Calu3 (cell line): ENCODE data around the gene SDCCAG8. TPM values are rescaled to one million over a fixed set of nuclear protein-coding genes. Genes with fewer than 3 reads are reported as not detected.
A peak's percentile ranks its signal among the peaks of the same experiment; 100 is the strongest.

Source experiments
- BruUV-seq: library from RNA; stranded (reverse); fragments of 400-500 nt; replicated peaks from 2 replicates; lab custom pipeline; 2021; lab: Mats Ljungman, UMichigan
- CTCF ChIA-PET: fragments of 300-600 bp; sonication (Branson Sonifier 250); formaldehyde crosslinking; loops from one replicate; lab custom pipeline; 2022; ENCODE audit warnings: antibody characterized with exemption; lab: Charles Lee
- DNase-seq: peaks from one replicate; pipeline ENCODE4 v3.0.0; 2022
- H3K27ac Mint-ChIP-seq: one replicate; pipeline ENCODE4 v1.8.0; 2022; ENCODE audit warnings: mixed read lengths; ENCODE audit not compliant: unreplicated experiment
- H3K27me3 Mint-ChIP-seq: one replicate; pipeline ENCODE4 v1.8.0; 2022; ENCODE audit warnings: mixed read lengths; ENCODE audit not compliant: unreplicated experiment
- H3K36me3 Mint-ChIP-seq: one replicate; pipeline ENCODE4 v1.8.0; 2022; ENCODE audit warnings: mild to moderate bottlenecking, moderate library complexity, mixed read lengths; ENCODE audit not compliant: insufficient read depth, unreplicated experiment
- H3K4me1 Mint-ChIP-seq: one replicate; pipeline ENCODE4 v1.8.0; 2022; ENCODE audit warnings: mild to moderate bottlenecking, low read depth, mixed read lengths; ENCODE audit not compliant: unreplicated experiment
- H3K4me3 Mint-ChIP-seq: one replicate; pipeline ENCODE4 v1.8.0; 2022; ENCODE audit warnings: mild to moderate bottlenecking, low read depth, moderate library complexity, mixed read lengths; ENCODE audit not compliant: unreplicated experiment
- H3K9me3 Mint-ChIP-seq: one replicate; pipeline ENCODE4 v1.8.0; 2022; ENCODE audit warnings: low read depth, mixed read lengths; ENCODE audit not compliant: unreplicated experiment
- CTCF ChIP-seq: fragments of 200-600 bp; IDR thresholded peaks from one replicate; pipeline ENCODE4 v1.8.0; 2022; ENCODE audit warnings: antibody characterized with exemption; ENCODE audit not compliant: unreplicated experiment
- intact Hi-C: fragments of 100-400 bp; cut with micrococcal nuclease; formaldehyde crosslinking; loops from one replicate; pipeline ENCODE4 v1.10.0; 2022; ENCODE audit not compliant: unreplicated experiment
- total RNA-seq: library from RNA; stranded (reverse); gene quantifications from 2 replicates; pipeline ENCODE4 v1.2.3, GENCODE V29; 2022

The SDCCAG8 gene
- total RNA-seq, 1 experiment from 2014 or later = 67.3 TPM

GRCh38 chr1:243261390-243261789 is 5.5 kb downstream of the SDCCAG8 start:
- H3K9me3 Mint-ChIP-seq = no peaks in the 10 kb centered on the region
- H3K27me3 Mint-ChIP-seq = no peaks in the 10 kb centered on the region
- H3K27ac Mint-ChIP-seq = no peak overlapping the region
- intact Hi-C loops = no loop called here
- no TSS peak for BruUV-seq
- no peak overlapping the region for H3K4me3 Mint-ChIP-seq
- H3K4me1 Mint-ChIP-seq = peaks cover 50% of the 10 kb centered on the region
- CTCF ChIA-PET = no interaction called here
- TF ChIP-seq CTCF = no peak
- DNase-seq = no peak
- peaks cover 7% of the 10 kb centered on the region for H3K36me3 Mint-ChIP-seq

- H3K9me3 Mint-ChIP-seq = no peaks in the 10 kb centered on the region
- H3K27me3 Mint-ChIP-seq = no peaks in the 10 kb centered on the region
- no peak for DNase-seq
- H3K4me3 Mint-ChIP-seq = no peak overlapping the region
- TF ChIP-seq CTCF = no peak
- H3K36me3 Mint-ChIP-seq = peaks cover 31% of the 10 kb centered on the region
- no TSS peak for BruUV-seq
- CTCF ChIA-PET = no interaction called here
- peaks cover 73% of the 10 kb centered on the region for H3K4me1 Mint-ChIP-seq
- H3K27ac Mint-ChIP-seq = peak overlapping the region; percentile 46
- intact Hi-C loops = no loop called here
These were observed 8.9 kb downstream of the SDCCAG8 start for GRCh38 chr1:243264717-243265116.

GRCh38 chr1:243266231-243266630 is 10.4 kb downstream of the SDCCAG8 start:
- Mint-ChIP-seq H3K4me3 (no peak overlapping the region), H3K27ac (peak overlapping the region; percentile 95), H3K36me3 (peaks cover 43% of the 10 kb centered on the region), H3K9me3 (no peaks in the 10 kb centered on the region), H3K27me3 (no peaks in the 10 kb centered on the region), H3K4me1 (peaks cover 71% of the 10 kb centered on the region)
- CTCF ChIA-PET = no interaction called here
- no TSS peak for BruUV-seq
- intact Hi-C loops = no loop called here
- TF ChIP-seq CTCF = no peak
- no peak for DNase-seq

GRCh38 chr1:243267471-243267880 is 11.6 kb downstream of the SDCCAG8 start:
- peak; percentile 39 for DNase-seq
- CTCF ChIA-PET = interaction anchor here (0.7 kb wide), 1 partner anchor 16 kb away, joined by 3 read pairs; no protein-coding TSS in a partner anchor
- BruUV-seq = no TSS peak

More at GRCh38 chr1:243267471-243267880, 11.6 kb downstream of the SDCCAG8 start:
- peaks cover 68% of the 10 kb centered on the region for H3K4me1 Mint-ChIP-seq
- H3K27ac Mint-ChIP-seq = peak overlapping the region; percentile 95
- intact Hi-C loops = no loop called here
- H3K36me3 Mint-ChIP-seq = peaks cover 43% of the 10 kb centered on the region
- peak overlapping the region; percentile 54 for H3K4me3 Mint-ChIP-seq
- H3K27me3 Mint-ChIP-seq = no peaks in the 10 kb centered on the region
- no peaks in the 10 kb centered on the region for H3K9me3 Mint-ChIP-seq
- TF ChIP-seq CTCF = no peak
